Neural cell (in vitro differentiated cells): ENCODE data around the gene UMODL1.

Source experiments
- CTCF ChIP-seq: fragments of 450-650 bp; IDR thresholded peaks from 2 replicates; pipeline ENCODE4 v1.5.1; 2014; ENCODE audit warnings: antibody characterized with exemption, mild to moderate bottlenecking, moderate library complexity; ENCODE audit not compliant: poor library complexity, severe bottlenecking
- EZH2 ChIP-seq: fragments of 200-600, 300-800 bp; shearing (Covaris generic), sonication (generic); IDR thresholded peaks from 2 replicates; pipeline ENCODE4 v1.6.1; 2014; ENCODE audit warnings: antibody characterized with exemption, low read length, borderline replicate concordance, mild to moderate bottlenecking; ENCODE audit not compliant: insufficient read depth, poor library complexity, severe bottlenecking
- MXI1 ChIP-seq: fragments of 450-650 bp; conservative IDR thresholded peaks from 2 replicates; pipeline ENCODE4 v1.6.1; 2014; ENCODE audit warnings: antibody characterized with exemption, mild to moderate bottlenecking; ENCODE audit not compliant: poor library complexity, severe bottlenecking
- TF ChIP-seq, protein P1 (sequence below): IDR thresholded peaks from 2 replicates; pipeline ENCODE4 v1.6.1; 2012; ENCODE audit warnings: borderline replicate concordance

GRCh38 chr21:42094811-42095210, 23.7 kb downstream of the UMODL1 start:
- TF ChIP-seq CTCF (no peak), EZH2 (no peak), MXI1 (no peak)
- TF ChIP-seq, protein P1, sequence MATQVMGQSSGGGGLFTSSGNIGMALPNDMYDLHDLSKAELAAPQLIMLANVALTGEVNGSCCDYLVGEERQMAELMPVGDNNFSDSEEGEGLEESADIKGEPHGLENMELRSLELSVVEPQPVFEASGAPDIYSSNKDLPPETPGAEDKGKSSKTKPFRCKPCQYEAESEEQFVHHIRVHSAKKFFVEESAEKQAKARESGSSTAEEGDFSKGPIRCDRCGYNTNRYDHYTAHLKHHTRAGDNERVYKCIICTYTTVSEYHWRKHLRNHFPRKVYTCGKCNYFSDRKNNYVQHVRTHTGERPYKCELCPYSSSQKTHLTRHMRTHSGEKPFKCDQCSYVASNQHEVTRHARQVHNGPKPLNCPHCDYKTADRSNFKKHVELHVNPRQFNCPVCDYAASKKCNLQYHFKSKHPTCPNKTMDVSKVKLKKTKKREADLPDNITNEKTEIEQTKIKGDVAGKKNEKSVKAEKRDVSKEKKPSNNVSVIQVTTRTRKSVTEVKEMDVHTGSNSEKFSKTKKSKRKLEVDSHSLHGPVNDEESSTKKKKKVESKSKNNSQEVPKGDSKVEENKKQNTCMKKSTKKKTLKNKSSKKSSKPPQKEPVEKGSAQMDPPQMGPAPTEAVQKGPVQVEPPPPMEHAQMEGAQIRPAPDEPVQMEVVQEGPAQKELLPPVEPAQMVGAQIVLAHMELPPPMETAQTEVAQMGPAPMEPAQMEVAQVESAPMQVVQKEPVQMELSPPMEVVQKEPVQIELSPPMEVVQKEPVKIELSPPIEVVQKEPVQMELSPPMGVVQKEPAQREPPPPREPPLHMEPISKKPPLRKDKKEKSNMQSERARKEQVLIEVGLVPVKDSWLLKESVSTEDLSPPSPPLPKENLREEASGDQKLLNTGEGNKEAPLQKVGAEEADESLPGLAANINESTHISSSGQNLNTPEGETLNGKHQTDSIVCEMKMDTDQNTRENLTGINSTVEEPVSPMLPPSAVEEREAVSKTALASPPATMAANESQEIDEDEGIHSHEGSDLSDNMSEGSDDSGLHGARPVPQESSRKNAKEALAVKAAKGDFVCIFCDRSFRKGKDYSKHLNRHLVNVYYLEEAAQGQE: no peak
